Skeletal muscle tissue (tissue), 4 donors: Measurements from ENCODE around the gene RDM1. TPM values are rescaled to one million over a fixed set of nuclear protein-coding genes. Genes with fewer than 3 reads are reported as not detected.

Source experiments
- H3K27ac ChIP-seq: one replicate; pipeline ENCODE4 v1.7.0; 2013; ENCODE audit warnings: mild to moderate bottlenecking, low read depth, low read length, inconsistent platforms
- H3K27me3 ChIP-seq, 3 donors: one replicate each; pipeline ENCODE4 v1.7.0; 2013; ENCODE audit warnings: low read length in 3 of 3; ENCODE audit not compliant: control insufficient read depth in 3 of 3, insufficient read depth in 3 of 3
- H3K36me3 ChIP-seq, 3 donors: one replicate each; pipeline ENCODE4 v1.7.0; 2013; ENCODE audit warnings: low read length in 3 of 3; ENCODE audit not compliant: control insufficient read depth in 3 of 3, insufficient read depth in 3 of 3
- H3K4me1 ChIP-seq, 3 donors: one replicate each; pipeline ENCODE4 v1.7.0; 2013; ENCODE audit warnings: low read length in 3 of 3, mild to moderate bottlenecking in 3 of 3; ENCODE audit not compliant: control insufficient read depth in 3 of 3, insufficient read depth in 3 of 3
- H3K4me3 ChIP-seq, 3 donors: one replicate each; pipeline ENCODE4 v1.7.0; 2013; ENCODE audit warnings: low read length in 3 of 3
- H3K9ac ChIP-seq, 3 donors: one replicate each; pipeline ENCODE4 v1.7.0; 2013; ENCODE audit warnings: low read length in 3 of 3, mild to moderate bottlenecking in 3 of 3, moderate library complexity in 2 of 3, low read depth in 1 of 3
- H3K9me3 ChIP-seq, 3 donors: one replicate each; pipeline ENCODE4 v1.7.0; 2013; ENCODE audit warnings: low read length in 3 of 3; ENCODE audit not compliant: control insufficient read depth in 3 of 3
- total RNA-seq: library from RNA; depleted of rRNA; stranded (reverse); fragments of >200 nt; gene quantifications from one replicate; pipeline ENCODE4 v1.2.3, GENCODE V29; 2014
- donor health status: Osteomylitis.

The RDM1 gene
- total RNA-seq, 1 donor from 2014 or later: not detected

GRCh38 chr17:35892091-35893035, 38.2 kb downstream of the RDM1 start:
- Histone ChIP-seq H3K4me1 (peaks cover 0 to 5% (median 0%) of the 10 kb centered on the region in 3 donors), H3K27ac (no peak overlapping the region), H3K27me3 (no peaks in the 10 kb centered on the region), H3K9ac (no peak overlapping the region), H3K36me3 (no peaks in the 10 kb centered on the region), H3K4me3 (no peak overlapping the region), H3K9me3 (no peaks in the 10 kb centered on the region)

- Histone ChIP-seq H3K9me3 (no peaks in the 10 kb centered on the region), H3K27ac (no peak overlapping the region), H3K9ac (no peak overlapping the region), H3K36me3 (no peaks in the 10 kb centered on the region), H3K4me3 (no peak overlapping the region), H3K4me1 (peaks cover 0 to 5% (median 0%) of the 10 kb centered on the region in 3 donors), H3K27me3 (no peaks in the 10 kb centered on the region)
Measured at GRCh38 chr17:35891269-35891668, 39.3 kb downstream of the RDM1 start.

GRCh38 chr17:35890774-35891155, 39.8 kb downstream of the RDM1 start:
- H3K9me3 ChIP-seq: no peaks in the 10 kb centered on the region
- H3K4me3 ChIP-seq: no peak overlapping the region
- H3K9ac ChIP-seq: no peak overlapping the region
- no peaks in the 10 kb centered on the region for H3K27me3 ChIP-seq
- no peak overlapping the region for H3K27ac ChIP-seq
- H3K4me1 ChIP-seq: peaks cover 0 to 5% (median 0%) of the 10 kb centered on the region in 3 donors
- H3K36me3 ChIP-seq: no peaks in the 10 kb centered on the region

- no peaks in the 10 kb centered on the region for H3K36me3 ChIP-seq
- no peaks in the 10 kb centered on the region for H3K9me3 ChIP-seq
- H3K4me3 ChIP-seq: no peak overlapping the region
- H3K27ac ChIP-seq: no peak overlapping the region
- H3K9ac ChIP-seq: no peak overlapping the region
- no peaks in the 10 kb centered on the region for H3K27me3 ChIP-seq
- H3K4me1 ChIP-seq: peaks cover 0 to 5% (median 0%) of the 10 kb centered on the region in 3 donors
Measured at GRCh38 chr17:35889818-35890773, 40.5 kb downstream of the RDM1 start.

- Histone ChIP-seq H3K9ac (no peak overlapping the region), H3K27ac (no peak overlapping the region), H3K4me3 (no peak overlapping the region), H3K4me1 (peaks cover 0 to 5% (median 0%) of the 10 kb centered on the region in 3 donors), H3K27me3 (no peaks in the 10 kb centered on the region), H3K9me3 (no peaks in the 10 kb centered on the region), H3K36me3 (no peaks in the 10 kb centered on the region)
Measured at GRCh38 chr17:35889241-35889640, 41.3 kb downstream of the RDM1 start.

- no peaks in the 10 kb centered on the region for H3K36me3 ChIP-seq
- H3K27ac ChIP-seq: no peak within 1 kb of the TSS
- no peaks in the 10 kb centered on the region for H3K4me1 ChIP-seq
- no peak within 1 kb of the TSS for H3K9ac ChIP-seq
- no peak within 1 kb of the TSS for H3K4me3 ChIP-seq
- no peaks in the 10 kb centered on the region for H3K27me3 ChIP-seq
- H3K9me3 ChIP-seq: no peaks in the 10 kb centered on the region
Measured at GRCh38 chr17:35879773-35880654, 50.6 kb downstream of the RDM1 start, which contains the start of gene CCL5. TSS of gene CCL5 (minus strand) at chr17:35880360.

GRCh38 chr17:35878361-35878760, 52.2 kb downstream of the RDM1 start:
- no peak overlapping the region for H3K27ac ChIP-seq
- H3K9me3 ChIP-seq: no peaks in the 10 kb centered on the region
- H3K4me3 ChIP-seq: no peak overlapping the region
- no peaks in the 10 kb centered on the region for H3K36me3 ChIP-seq
- H3K9ac ChIP-seq: no peak overlapping the region
- H3K4me1 ChIP-seq: no peaks in the 10 kb centered on the region
- H3K27me3 ChIP-seq: no peaks in the 10 kb centered on the region

- Histone ChIP-seq H3K9me3 (no peaks in the 10 kb centered on the region), H3K4me1 (no peaks in the 10 kb centered on the region), H3K27me3 (no peaks in the 10 kb centered on the region), H3K9ac (no peak overlapping the region), H3K4me3 (no peak overlapping the region), H3K36me3 (no peaks in the 10 kb centered on the region), H3K27ac (no peak overlapping the region)
Measured at GRCh38 chr17:35877345-35878029, 53.1 kb downstream of the RDM1 start.

GRCh38 chr17:35876534-35876933, 54.0 kb downstream of the RDM1 start:
- no peaks in the 10 kb centered on the region for H3K4me1 ChIP-seq
- H3K4me3 ChIP-seq: no peak overlapping the region
- no peak overlapping the region for H3K27ac ChIP-seq

More at GRCh38 chr17:35876534-35876933, 54.0 kb downstream of the RDM1 start:
- no peaks in the 10 kb centered on the region for H3K9me3 ChIP-seq
- no peaks in the 10 kb centered on the region for H3K36me3 ChIP-seq
- H3K27me3 ChIP-seq: no peaks in the 10 kb centered on the region
- H3K9ac ChIP-seq: no peak overlapping the region
